Coronary artery (tissue), 2 donors: ENCODE results near the gene NKX2-1.

ENCODE experiments used
- DNase-seq: peaks from one replicate; pipeline ENCODE4 v3.0.0-alpha.2; 2017; ENCODE audit warnings: low spot score
- H3K27ac ChIP-seq, 2 donors: fragments of 200-600 bp; sonication (generic); one replicate each; pipeline ENCODE4 v1.5.1; 2016 to 2019
- H3K4me3 ChIP-seq: fragments of 200-600 bp; sonication (generic); 2 replicates; pipeline ENCODE4 v1.5.1; 2016; ENCODE audit warnings: mild to moderate bottlenecking, moderate library complexity
- TF ChIP-seq, protein P1 (sequence below): fragments of 200-600 bp; sonication (generic); IDR thresholded peaks from one replicate; pipeline ENCODE4 v1.5.1; 2019; ENCODE audit warnings: antibody characterized with exemption

Gene NKX2-1

DNA sequence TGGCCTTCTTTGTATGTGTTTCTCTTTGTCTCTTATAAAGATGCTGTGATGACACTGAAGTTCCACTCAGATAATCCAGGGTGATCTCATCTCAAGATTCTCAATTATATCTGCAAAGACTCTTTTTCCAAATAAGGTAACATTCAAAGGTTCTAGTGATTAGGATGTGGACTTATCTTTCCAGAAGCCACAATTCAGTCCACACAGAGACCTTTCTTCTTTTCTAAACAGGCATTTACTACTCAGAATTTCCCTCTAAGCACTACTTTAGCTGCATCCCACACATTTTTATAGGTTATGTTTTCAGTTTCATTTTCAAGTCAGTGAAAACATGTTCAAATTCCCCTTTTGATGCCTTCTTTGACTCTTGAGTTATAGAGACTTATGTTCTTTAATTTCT lies 9.0 kb upstream of the NKX2-1 start:
- DNase-seq = no peak
- no peak overlapping the region for H3K27ac ChIP-seq

DNA sequence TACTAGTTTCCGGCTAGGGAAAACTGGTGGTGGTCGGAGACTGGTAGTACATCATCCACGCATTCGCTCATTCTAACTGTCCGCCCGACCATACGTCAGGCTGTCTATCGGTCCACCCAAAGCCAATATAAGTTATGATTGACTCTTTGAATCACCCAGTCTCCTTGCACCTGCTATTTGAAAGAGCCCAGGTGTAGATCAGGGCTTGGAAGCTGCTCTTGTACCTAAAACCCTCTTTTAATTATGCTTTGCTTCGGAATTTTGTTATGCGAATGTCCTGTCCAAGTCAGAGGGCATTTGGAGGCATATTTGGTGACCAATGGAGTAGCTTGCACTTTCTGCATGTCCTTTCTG lies 5.7 kb upstream of the NKX2-1 start:
- Histone ChIP-seq H3K4me3 (no peak overlapping the region), H3K27ac (no peak overlapping the region)
- TF ChIP-seq, protein P1, sequence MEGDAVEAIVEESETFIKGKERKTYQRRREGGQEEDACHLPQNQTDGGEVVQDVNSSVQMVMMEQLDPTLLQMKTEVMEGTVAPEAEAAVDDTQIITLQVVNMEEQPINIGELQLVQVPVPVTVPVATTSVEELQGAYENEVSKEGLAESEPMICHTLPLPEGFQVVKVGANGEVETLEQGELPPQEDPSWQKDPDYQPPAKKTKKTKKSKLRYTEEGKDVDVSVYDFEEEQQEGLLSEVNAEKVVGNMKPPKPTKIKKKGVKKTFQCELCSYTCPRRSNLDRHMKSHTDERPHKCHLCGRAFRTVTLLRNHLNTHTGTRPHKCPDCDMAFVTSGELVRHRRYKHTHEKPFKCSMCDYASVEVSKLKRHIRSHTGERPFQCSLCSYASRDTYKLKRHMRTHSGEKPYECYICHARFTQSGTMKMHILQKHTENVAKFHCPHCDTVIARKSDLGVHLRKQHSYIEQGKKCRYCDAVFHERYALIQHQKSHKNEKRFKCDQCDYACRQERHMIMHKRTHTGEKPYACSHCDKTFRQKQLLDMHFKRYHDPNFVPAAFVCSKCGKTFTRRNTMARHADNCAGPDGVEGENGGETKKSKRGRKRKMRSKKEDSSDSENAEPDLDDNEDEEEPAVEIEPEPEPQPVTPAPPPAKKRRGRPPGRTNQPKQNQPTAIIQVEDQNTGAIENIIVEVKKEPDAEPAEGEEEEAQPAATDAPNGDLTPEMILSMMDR = peak; percentile 27
- no peak for DNase-seq

More for the DNA sequence above, 9.0 kb upstream of the NKX2-1 start:
- TF ChIP-seq, protein P1 = no peak
- no peak overlapping the region for H3K4me3 ChIP-seq

DNA sequence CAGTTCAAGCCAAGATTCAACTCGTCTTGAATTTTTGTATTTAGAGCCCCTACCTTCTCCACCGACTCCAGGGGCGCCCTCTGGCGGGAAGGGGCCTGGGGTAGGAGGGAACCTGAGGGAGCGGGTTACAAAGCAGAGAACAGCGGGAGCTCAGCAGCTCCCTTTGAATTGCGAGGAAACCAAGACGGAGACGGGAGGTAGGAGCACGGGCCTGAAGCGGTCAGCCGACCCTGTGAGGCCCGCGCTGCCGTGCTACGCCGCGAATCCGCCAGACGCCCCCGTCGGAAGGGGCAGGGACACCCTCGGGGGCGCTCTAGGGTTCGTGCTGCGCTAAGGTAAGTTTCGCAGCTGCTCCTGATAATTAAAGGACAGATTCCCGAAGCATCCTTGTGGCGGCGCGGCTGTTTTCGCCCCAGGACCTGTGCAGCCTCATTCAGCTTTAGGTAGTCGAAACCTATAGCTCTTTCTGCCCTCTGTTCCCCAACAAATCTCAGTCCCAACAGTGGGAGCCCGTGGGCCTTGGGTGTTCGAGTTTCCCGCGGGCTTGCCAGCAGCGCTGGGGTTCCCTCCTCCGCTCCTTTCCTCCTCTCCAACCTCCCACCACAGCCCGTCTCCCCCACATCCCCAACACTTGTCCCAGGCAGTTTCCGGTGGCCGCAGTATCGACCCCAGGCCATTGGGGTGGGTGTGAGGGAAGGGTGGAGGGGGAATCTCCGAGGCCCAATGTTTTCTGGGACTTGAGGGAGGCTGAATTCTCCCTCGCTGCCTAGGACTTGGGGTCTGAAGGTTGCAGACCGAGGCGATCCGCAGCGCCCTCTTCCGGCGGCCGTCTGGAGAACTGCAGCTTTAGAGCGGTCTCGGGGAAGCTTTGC lies 5.1 kb upstream of the NKX2-1 start:
- peak overlapping the region; percentile 8 for H3K4me3 ChIP-seq
- TF ChIP-seq, protein P1 = no peak
- no peak overlapping the region for H3K27ac ChIP-seq
- no peak for DNase-seq

DNA sequence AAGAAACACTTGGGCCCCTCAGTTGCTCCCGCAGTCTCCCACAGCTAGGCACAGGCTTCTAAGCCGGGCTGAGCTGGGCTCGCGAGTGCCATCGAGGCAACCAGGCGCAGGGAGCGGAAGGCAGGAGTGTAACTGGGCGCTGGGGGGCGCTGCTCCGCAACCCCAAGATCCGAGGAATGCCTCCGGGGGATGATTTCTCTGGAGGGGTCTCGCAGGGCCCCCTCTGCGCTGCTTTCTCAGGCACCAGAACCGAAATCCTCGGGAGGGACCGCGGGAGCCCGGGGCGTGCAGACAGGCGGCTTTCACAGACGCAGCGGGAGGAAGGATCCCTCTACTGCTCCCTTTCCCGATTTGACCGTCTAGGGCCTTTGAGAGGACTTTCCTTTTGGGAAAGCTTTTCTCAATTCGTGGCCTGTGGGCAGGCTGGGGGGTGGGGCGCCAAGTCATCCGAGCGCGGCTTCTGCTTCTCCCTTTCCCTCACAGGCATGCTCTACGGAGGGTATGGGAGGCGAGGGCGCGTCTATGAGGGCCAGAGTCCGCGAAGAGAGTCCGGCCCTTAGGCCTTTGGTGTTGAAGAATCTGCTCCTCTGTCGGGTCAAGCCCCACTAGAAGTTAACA lies 4.3 kb upstream of the NKX2-1 start:
- TF ChIP-seq, protein P1 = no peak
- no peak for DNase-seq
- Histone ChIP-seq H3K27ac (no peak overlapping the region), H3K4me3 (peak overlapping the region; percentile 8)

DNA sequence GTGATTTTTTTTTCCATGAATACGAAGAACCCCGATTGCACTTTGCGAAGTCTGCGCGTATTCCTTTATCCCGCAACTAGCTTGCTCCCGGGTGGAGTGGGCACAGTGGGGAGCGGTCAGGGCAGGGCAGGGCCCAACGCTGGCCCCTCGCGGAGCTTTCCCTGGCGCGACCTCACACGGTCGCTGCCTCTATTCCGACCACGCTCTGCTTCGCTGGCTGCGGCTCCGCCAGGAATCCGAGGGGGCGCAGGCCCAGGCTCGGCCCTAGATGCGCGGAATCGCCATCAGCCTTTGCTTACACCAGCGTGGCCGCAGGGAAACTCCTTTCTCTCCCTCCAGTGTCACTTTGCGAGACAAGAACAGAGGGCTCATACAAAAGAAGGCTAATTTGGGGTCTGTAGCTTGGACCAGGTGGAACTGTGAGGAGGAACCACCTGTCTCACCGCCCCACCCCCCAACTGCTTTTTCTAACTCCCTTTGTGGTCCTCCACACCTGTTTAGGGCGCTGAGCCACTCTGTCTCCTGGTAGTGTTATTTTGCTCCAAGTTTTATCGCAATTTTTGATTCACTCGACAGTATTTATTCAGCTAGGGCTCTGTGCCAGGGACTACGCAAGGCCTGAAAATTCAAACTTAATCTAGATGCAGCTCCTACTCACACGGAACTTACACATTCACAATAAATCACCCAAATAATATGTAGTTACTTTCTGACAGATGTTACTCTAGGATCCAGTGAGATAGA lies 3.1 kb upstream of the NKX2-1 start:
- TF ChIP-seq, protein P1 = no peak
- Histone ChIP-seq H3K4me3 (no peak overlapping the region), H3K27ac (no peak overlapping the region)
- DNase-seq = no peak

DNA sequence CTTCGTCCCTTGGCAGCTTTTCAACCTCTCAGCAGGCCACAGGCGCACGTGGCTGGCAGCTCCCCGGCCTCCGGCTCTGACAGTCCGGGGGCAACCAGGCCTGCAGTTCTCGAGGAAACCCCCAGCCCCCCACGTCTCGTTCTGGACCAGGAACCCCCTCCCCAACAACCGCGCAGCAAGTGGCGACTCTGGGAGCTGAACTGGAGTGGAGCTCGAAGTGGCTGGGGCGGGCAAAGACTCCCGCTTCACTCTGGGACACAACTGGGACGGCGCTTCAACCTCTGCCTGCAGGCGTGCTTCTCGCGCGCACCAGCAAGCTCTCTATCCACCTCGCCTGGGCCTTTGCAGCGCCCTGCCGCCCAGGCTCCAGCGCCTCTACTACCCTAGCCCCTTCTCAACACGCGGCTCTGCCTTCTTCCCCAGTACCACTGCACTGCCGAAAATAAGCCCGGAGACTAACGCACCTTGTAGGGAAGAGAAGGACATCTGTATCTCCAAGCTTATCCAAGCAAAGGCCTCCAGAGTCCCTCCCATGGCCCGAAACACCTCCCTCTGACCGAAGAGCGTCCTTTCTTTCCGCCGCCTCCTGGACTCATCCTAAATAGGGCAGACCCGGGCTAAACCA lies 2.4 kb upstream of the NKX2-1 start:
- Histone ChIP-seq H3K27ac (no peak overlapping the region), H3K4me3 (no peak overlapping the region)
- TF ChIP-seq, protein P1 = no peak
- no peak for DNase-seq
